ENCODE results near the gene VWF.

- TF ChIP-seq CTCF (conservative IDR thresholded peaks at IDR 0.05; ENCODE audit: low read depth in 2 of 2), result no peak
- no peak for TF ChIP-seq EZH2 (IDR thresholded peaks at IDR 0.05; ENCODE audit: low read depth, unreplicated experiment)
- TF ChIP-seq EZH2phosphoT487 (IDR thresholded peaks at IDR 0.05; ENCODE audit: unreplicated experiment), result no peak
- no peak for TF ChIP-seq STAT1 (IDR thresholded peaks at IDR 0.05; ENCODE audit: unreplicated experiment)
- TF ChIP-seq REST (IDR thresholded peaks at IDR 0.05; ENCODE audit: unreplicated experiment), result no peak
- no peak for TF ChIP-seq POLR2AphosphoS5 (IDR thresholded peaks at IDR 0.05; ENCODE audit: low read depth)
- TF ChIP-seq JUNB (IDR thresholded peaks at IDR 0.05; ENCODE audit: unreplicated experiment), result no peak
- no peak for TF ChIP-seq ZNF114 (CRISPR knock-in tag; IDR thresholded peaks at IDR 0.05)
- no peak for TF ChIP-seq CREB1 (CRISPR knock-in tag; IDR thresholded peaks at IDR 0.05; ENCODE audit: low read depth)
- TF ChIP-seq NANOG (IDR thresholded peaks at IDR 0.05; ENCODE audit: borderline replicate concordance), result no peak
- TF ChIP-seq ZNF331 (CRISPR knock-in tag; IDR thresholded peaks at IDR 0.05; ENCODE audit: low read depth), result no peak
- no peak for TF ChIP-seq ETS1 (IDR thresholded peaks at IDR 0.05)
These were observed 202.2 kb downstream of the VWF start for GRCh38 chr12:5921966-5922899.
